Heart left ventricle (tissue), 16 donors: ENCODE data around the gene POLD2. TPM values are rescaled to one million over a fixed set of nuclear protein-coding genes. Genes with fewer than 3 reads are reported as not detected.

Experiments
- ATAC-seq, 4 donors: fragments of 200-7000 bp; cut with Tn5 transposase; one replicate each; pipeline ENCODE4 v1.9.1; 2020 to 2022; ENCODE audit warnings: moderate library complexity in 4 of 4, mild to moderate bottlenecking in 3 of 4, moderate number of reproducible peaks in 1 of 4
- DNase-seq, 5 donors: peaks; one replicate each; pipeline ENCODE4 v3.0.0-alpha.2; 2020
- H3K27ac ChIP-seq, 12 donors: fragments of 200-600 bp; sonication (generic) in 4 of 12; one replicate each; pipeline versions ENCODE4 v1.5.0 to v1.8.0; 2016 to 2022; ENCODE audit warnings: mild to moderate bottlenecking in 2 of 12
- H3K27me3 ChIP-seq, 9 donors: fragments of 200-600 bp; sonication (generic) in 2 of 9; one replicate each; pipeline versions ENCODE4 v1.5.1 to v1.8.0; 2016 to 2022; ENCODE audit warnings: mild to moderate bottlenecking in 3 of 9
- H3K36me3 ChIP-seq, 9 donors: fragments of 200-600 bp; sonication (generic) in 2 of 9; one replicate each; pipeline versions ENCODE4 v1.5.0 to v1.8.0; 2018 to 2022; ENCODE audit warnings: mild to moderate bottlenecking in 2 of 9
- H3K4me1 ChIP-seq, 12 donors: fragments of 200-600 bp; sonication (generic) in 4 of 12; one replicate each; pipeline versions ENCODE4 v1.5.0 to v1.8.0; 2016 to 2022; ENCODE audit warnings: mild to moderate bottlenecking in 3 of 12
- H3K4me3 ChIP-seq, 12 donors: fragments of 200-600 bp; sonication (generic) in 4 of 12; one replicate each; pipeline versions ENCODE4 v1.5.0 to v1.8.0; 2017 to 2022; ENCODE audit warnings: mild to moderate bottlenecking in 9 of 12, moderate library complexity in 4 of 12
- H3K9me3 ChIP-seq, 12 donors: fragments of 200-600 bp; sonication (generic) in 4 of 12; one replicate each; pipeline versions ENCODE4 v1.5.0 to v1.8.0; 2016 to 2022; ENCODE audit warnings: mild to moderate bottlenecking in 1 of 12
- CTCF ChIP-seq, 12 donors: fragments of 200-600 bp; sonication (generic) in 4 of 12; IDR thresholded peaks; one replicate each; pipeline versions ENCODE4 v1.5.0 to v1.8.0; 2018 to 2022; ENCODE audit warnings: antibody characterized with exemption in 12 of 12, mild to moderate bottlenecking in 5 of 12
- POLR2A ChIP-seq, 2 donors: fragments of 450-650 bp; IDR thresholded peaks; one replicate each; pipeline ENCODE4 v1.6.1; 2017; ENCODE audit warnings: antibody characterized with exemption in 2 of 2, mild to moderate bottlenecking in 2 of 2, moderate library complexity in 2 of 2
- WGBS, 4 donors: extraction: QIAGEN DNeasy Blood & Tissue Kit in 2 of 4; methylation state at CpG; one replicate each; pipeline versions ENCODE4 v1.1.5 to v1.1.7; 2013 to 2018; 5-methylcytosine and 5-hydroxymethylcytosine counted together
- intact Hi-C, 10 donors: fragments of 100-400 bp; cut with DNase I; formaldehyde crosslinking; loops; one replicate each; pipeline versions ENCODE4 v1.11.1 to v1.14.2; 2022
- polyA plus RNA-seq, 2 donors: library from polyadenylated mRNA; stranded (reverse); fragments of 200-250 nt; gene quantifications; one replicate each; pipeline ENCODE4 v1.2.3, GENCODE V29; 2013
- total RNA-seq, 9 donors: library from RNA; depleted of rRNA in 2 of 9; stranded (reverse); fragments of >200 nt in 2 of 9; fragmentation: NEBNext Ultra II Directional in 3 of 9; extraction: Animal tissue kit (Norgen Biotek cat#: 25700) in 3 of 9; gene quantifications; one replicate each; pipeline versions ENCODE4 v1.1.0 to v1.2.4, GENCODE V29; 2016 to 2023
- donor health status: ischemic (EF 13 %, LVEDD 7.1; RV severe dilation, severe dysfunction).
- donor health status: healthy with polysubstance abuse.
- donor health status: DM: no; HTN: yes; CAD: no.
- donor health status: DM: no; HTN: no; CAD: no.
- donor health status: ischemic (EF 25% LVEDD 6.9; RV normal size, moderate dysfunction).
- donor health status: ischemic (EF 25% LVEDD 5.7; RV mildly dilated, moderate dysfunction).
- donor health status: healthy.
- donor health status: DM: yes; HTN: yes; CAD: no.
- donor health status: ischemic (EF 35%, LVEDD 5.7; RV mildly dilated, moderate dysfunction).
- donor health status: nonischemic (EF 11% LVEDD 7.7; RV severe dilation, severe dysfunction).
- donor health status: DM: yes; HTN: yes; CAD: no.
- donor health status: PGD.
- donor health status: ischemic (EF 29% LVEDD 5.4; RV normal size, mild dysfunction).
- donor health status: nonischemic (EF 23%, LVEDD 6.1; RV moderate dilation, normal function).

Gene POLD2
- total and polyA plus RNA-seq, 11 donors, result 67.0 to 176 (median 89.2) TPM

DNA sequence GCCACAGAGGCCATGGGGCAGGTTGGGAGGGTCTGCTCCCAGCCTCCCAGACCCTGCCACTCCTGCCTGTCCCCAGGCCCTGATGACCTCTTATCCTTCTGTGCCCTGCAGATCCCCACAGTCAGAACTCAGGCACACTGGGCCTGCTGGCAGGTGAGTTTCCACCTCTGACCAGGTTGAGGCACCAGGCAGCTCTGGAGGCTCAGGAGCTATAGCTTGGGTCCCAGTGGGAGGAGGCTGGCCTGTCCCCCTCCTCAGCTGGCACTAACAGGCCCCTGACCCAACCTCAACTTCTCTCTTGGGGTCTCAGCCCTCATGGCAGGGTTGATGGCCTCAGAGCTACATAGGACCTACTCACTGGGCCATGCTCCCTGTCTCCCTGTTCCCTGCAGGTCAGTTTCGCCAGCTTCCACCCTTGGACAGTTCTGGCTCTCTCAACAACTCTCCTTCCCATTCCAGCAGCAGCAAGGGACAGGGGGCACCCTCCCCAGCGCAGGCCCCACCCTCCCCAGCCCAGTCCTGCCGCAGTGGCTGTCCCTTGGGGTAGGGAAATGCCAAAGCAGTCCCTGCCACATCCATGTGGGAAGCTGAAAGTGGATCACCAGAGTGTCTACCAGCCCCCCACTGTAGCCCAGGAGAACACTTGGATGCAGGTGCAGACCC lies 21.9 kb downstream of the POLD2 start:
- no peak overlapping the region for H3K4me3 ChIP-seq
- WGBS, 4 donors, result 87 to 93% (median 88%) methylated on average over 3 of the region's 3 CpGs
- H3K9me3 ChIP-seq, result no peaks in the 10 kb centered on the region
- ATAC-seq (no peak), DNase-seq (no peak)
- peaks cover 0 to 55% (median 27%) of the 10 kb centered on the region in 12 donors for H3K4me1 ChIP-seq
- H3K27ac ChIP-seq, result peak overlapping the region in 11 of 12 donors; percentile 22 to 90 (median 68)
- H3K36me3 ChIP-seq, result no peaks in the 10 kb centered on the region
- TF ChIP-seq POLR2A (IDR thresholded peaks at IDR 0.05) (no peak), CTCF (IDR thresholded peaks at IDR 0.05) (no peak)
- intact Hi-C loops, result no loop called here
- H3K27me3 ChIP-seq, result peaks cover 0 to 18% (median 0%) of the 10 kb centered on the region in 9 donors

GRCh38 chr7:44100458-44101302 lies 22.7 kb downstream of the POLD2 start:
- no peaks in the 10 kb centered on the region for H3K9me3 ChIP-seq
- H3K27ac ChIP-seq, result peak overlapping the region in 11 of 12 donors; percentile 1 to 90 (median 68)
- intact Hi-C loops, result no loop called here
- H3K27me3 ChIP-seq, result peaks cover 0 to 18% (median 0%) of the 10 kb centered on the region in 9 donors
- peak in 1 of 5 donors; percentile 25 for DNase-seq
- H3K4me1 ChIP-seq, result peaks cover 0 to 50% (median 25%) of the 10 kb centered on the region in 12 donors
- H3K4me3 ChIP-seq, result no peak overlapping the region
- TF ChIP-seq CTCF (IDR thresholded peaks at IDR 0.05) (no peak), POLR2A (IDR thresholded peaks at IDR 0.05) (no peak)
- ATAC-seq, result peak in 2 of 4 donors; percentile 23 to 38
- 59 to 65% (median 62%) methylated on average over 9 to 10 of the region's 10 CpGs for WGBS, 4 donors
- no peaks in the 10 kb centered on the region for H3K36me3 ChIP-seq

GRCh38 chr7:44099669-44100068 lies 23.7 kb downstream of the POLD2 start:
- peaks cover 0 to 55% (median 19%) of the 10 kb centered on the region in 12 donors for H3K4me1 ChIP-seq
- peak overlapping the region in 5 of 12 donors; percentile 68 to 90 (median 76) for H3K27ac ChIP-seq
- no peaks in the 10 kb centered on the region for H3K9me3 ChIP-seq
- intact Hi-C loops, result no loop called here
- DNase-seq (no peak), ATAC-seq (no peak)
- TF ChIP-seq CTCF (IDR thresholded peaks at IDR 0.05) (no peak), POLR2A (IDR thresholded peaks at IDR 0.05) (no peak)
- H3K36me3 ChIP-seq, result no peaks in the 10 kb centered on the region
- 31 to 39% (median 36%) methylated on average over 4 of the region's 4 CpGs for WGBS, 4 donors
- no peak overlapping the region for H3K4me3 ChIP-seq
- H3K27me3 ChIP-seq, result peaks cover 0 to 14% (median 0%) of the 10 kb centered on the region in 9 donors
